Testis (tissue), 2 donors: ENCODE results near the gene C14orf39.

Experiments
- POLR2A ChIP-seq: fragments of 450-650 bp; IDR thresholded peaks from one replicate; pipeline ENCODE4 v1.6.1; 2017; ENCODE audit warnings: antibody characterized with exemption, mild to moderate bottlenecking, moderate library complexity
- TF ChIP-seq, protein P1 (sequence below), 3 experiments: fragments of 450-650 bp in 2 of 3; fragments of 200-600 bp in 1 of 3; sonication (generic) in 1 of 3; IDR thresholded peaks; one replicate each; pipeline ENCODE4 v1.5.1; 2016 to 2019; ENCODE audit warnings: antibody characterized with exemption in 3 of 3, mild to moderate bottlenecking in 2 of 3, moderate library complexity in 1 of 3

GRCh38 chr14:60515511-60516289, 29.8 kb upstream of the C14orf39 start:
- TF ChIP-seq, protein P1, sequence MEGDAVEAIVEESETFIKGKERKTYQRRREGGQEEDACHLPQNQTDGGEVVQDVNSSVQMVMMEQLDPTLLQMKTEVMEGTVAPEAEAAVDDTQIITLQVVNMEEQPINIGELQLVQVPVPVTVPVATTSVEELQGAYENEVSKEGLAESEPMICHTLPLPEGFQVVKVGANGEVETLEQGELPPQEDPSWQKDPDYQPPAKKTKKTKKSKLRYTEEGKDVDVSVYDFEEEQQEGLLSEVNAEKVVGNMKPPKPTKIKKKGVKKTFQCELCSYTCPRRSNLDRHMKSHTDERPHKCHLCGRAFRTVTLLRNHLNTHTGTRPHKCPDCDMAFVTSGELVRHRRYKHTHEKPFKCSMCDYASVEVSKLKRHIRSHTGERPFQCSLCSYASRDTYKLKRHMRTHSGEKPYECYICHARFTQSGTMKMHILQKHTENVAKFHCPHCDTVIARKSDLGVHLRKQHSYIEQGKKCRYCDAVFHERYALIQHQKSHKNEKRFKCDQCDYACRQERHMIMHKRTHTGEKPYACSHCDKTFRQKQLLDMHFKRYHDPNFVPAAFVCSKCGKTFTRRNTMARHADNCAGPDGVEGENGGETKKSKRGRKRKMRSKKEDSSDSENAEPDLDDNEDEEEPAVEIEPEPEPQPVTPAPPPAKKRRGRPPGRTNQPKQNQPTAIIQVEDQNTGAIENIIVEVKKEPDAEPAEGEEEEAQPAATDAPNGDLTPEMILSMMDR (IDR thresholded peaks at IDR 0.05), result no peak
- TF ChIP-seq POLR2A, result no peak
